ENCODE results near the gene PLCB4. TPM values are rescaled to one million over a fixed set of nuclear protein-coding genes. Genes with fewer than 3 reads are reported as not detected.

PLCB4 gene
- total and polyA plus RNA-seq, 12 donors: 0.26 to 8.5 (median 2.8) TPM

DNA sequence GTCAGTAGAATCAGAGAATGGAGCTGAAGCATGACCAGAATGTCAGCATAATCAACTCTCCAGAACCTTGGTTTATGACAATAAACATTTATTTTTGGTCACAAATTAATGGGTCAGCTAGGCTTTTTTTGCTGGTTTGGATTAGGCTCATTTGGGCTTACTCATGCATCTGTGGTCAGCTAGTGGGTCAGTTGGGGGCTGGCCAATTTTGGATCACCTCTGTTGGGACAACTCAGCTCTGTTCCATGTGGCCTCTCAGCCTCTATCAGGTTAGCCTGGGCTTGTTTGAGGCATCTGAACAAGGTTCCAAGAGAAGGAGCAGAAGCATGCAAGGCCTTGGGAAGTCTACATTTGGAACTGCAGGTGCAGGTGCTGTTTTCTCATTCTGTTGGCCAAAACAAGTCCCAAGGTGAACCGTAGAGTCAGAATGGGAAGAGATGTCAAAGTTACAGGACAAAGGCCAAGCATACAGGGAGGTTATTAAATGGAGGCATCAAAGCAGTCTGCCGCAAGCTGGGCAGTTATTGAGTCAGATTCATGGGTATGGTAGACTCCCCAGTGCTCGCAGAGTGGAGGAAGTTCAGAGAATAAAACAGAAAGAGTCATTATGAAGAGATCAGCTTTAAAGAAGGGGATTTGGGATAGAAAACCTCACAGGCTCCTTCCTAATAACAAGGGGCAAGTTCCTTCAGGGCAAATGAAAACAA, 173.0 kb downstream of the PLCB4 start:
- WGBS, 4 donors: 92 to 96% (median 94%) methylated on average over 3 of the region's 3 CpGs
- intact Hi-C loops (cut with DNase I): no loop called here

DNA sequence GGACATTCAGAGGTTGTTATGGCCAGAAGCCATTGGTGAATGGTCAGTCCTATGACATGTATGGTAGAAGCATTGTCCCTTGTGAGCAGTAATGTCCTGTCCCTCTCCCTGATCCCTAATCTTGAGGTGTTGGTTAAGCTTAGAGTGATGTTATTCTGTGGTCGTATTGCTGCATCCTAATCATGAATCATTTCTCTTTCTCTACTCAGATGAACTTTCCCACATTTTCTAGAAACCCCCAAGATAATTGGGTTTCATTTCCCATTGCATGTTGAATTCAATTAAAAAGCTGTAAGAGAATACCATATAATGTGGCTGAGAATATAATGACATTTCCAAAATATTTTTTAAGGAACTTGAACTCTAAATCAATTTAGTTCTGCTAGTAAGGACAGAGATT, 175.1 kb downstream of the PLCB4 start:
- 53 to 77% (median 60%) methylated on average over 1 of the region's 1 CpG for whole genome bisulfite sequencing, 4 donors
- Histone ChIP-seq H3K36me3 (replicated peaks in 1 of 2) (no peaks in the 10 kb centered on the region), H3K9me3 (replicated peaks in 1 of 3) (no peaks in the 10 kb centered on the region), H3K27ac (no peak overlapping the region), H3K4me3 (no peak overlapping the region), H3K27me3 (no peaks in the 10 kb centered on the region), H3K4me1 (replicated peaks in 1 of 2) (no peaks in the 10 kb centered on the region)
- DNase-seq: no peak
- TF ChIP-seq POLR2A (IDR thresholded peaks at IDR 0.05): no peak
- TF ChIP-seq, protein P1, sequence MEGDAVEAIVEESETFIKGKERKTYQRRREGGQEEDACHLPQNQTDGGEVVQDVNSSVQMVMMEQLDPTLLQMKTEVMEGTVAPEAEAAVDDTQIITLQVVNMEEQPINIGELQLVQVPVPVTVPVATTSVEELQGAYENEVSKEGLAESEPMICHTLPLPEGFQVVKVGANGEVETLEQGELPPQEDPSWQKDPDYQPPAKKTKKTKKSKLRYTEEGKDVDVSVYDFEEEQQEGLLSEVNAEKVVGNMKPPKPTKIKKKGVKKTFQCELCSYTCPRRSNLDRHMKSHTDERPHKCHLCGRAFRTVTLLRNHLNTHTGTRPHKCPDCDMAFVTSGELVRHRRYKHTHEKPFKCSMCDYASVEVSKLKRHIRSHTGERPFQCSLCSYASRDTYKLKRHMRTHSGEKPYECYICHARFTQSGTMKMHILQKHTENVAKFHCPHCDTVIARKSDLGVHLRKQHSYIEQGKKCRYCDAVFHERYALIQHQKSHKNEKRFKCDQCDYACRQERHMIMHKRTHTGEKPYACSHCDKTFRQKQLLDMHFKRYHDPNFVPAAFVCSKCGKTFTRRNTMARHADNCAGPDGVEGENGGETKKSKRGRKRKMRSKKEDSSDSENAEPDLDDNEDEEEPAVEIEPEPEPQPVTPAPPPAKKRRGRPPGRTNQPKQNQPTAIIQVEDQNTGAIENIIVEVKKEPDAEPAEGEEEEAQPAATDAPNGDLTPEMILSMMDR (IDR thresholded peaks at IDR 0.05): no peak
- intact Hi-C loops (cut with DNase I): no loop called here

More for the DNA sequence above, 173.0 kb downstream of the PLCB4 start:
- no peaks in the 10 kb centered on the region for H3K4me1 ChIP-seq (replicated peaks in 1 of 2)
- no peaks in the 10 kb centered on the region for H3K36me3 ChIP-seq (replicated peaks in 1 of 2)
- TF ChIP-seq, protein P1 (IDR thresholded peaks at IDR 0.05): no peak
- no peak for TF ChIP-seq POLR2A (IDR thresholded peaks at IDR 0.05)
- no peaks in the 10 kb centered on the region for H3K27me3 ChIP-seq
- no peaks in the 10 kb centered on the region for H3K9me3 ChIP-seq (replicated peaks in 1 of 3)
- H3K4me3 ChIP-seq: no peak overlapping the region
- H3K27ac ChIP-seq: no peak overlapping the region
- no peak for DNase-seq

DNA sequence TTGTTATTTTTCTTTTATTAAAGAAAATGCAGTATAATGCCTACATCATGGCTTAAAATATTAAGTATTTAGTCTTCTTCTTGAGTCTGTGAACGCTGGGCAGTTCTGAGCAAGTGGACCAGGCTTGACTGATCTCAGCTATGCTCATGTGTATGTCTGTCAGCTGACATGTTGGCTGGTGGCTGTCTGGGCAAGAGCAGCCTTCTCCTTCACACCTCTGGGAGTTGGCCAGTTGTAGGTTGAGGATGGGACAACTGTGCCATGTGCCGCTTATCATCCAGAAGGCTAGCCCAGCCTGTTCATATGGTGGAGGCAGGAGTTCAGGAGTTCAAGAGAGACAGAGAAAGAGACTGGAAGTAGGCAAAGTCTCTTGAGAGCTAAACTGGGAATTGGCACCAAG, 175.9 kb downstream of the PLCB4 start:
- H3K4me3 ChIP-seq: no peak overlapping the region
- H3K9me3 ChIP-seq (replicated peaks in 1 of 3): no peaks in the 10 kb centered on the region
- intact Hi-C loops (cut with DNase I): no loop called here
- no peak for DNase-seq
- no peak for TF ChIP-seq POLR2A (IDR thresholded peaks at IDR 0.05)
- TF ChIP-seq, protein P1 (IDR thresholded peaks at IDR 0.05): no peak
- H3K27me3 ChIP-seq: no peaks in the 10 kb centered on the region
- no peaks in the 10 kb centered on the region for H3K4me1 ChIP-seq (replicated peaks in 1 of 2)
- 76 to 87% (median 84%) methylated on average over 2 of the region's 2 CpGs for WGBS, 4 donors
- no peaks in the 10 kb centered on the region for H3K36me3 ChIP-seq (replicated peaks in 1 of 2)
- no peak overlapping the region for H3K27ac ChIP-seq

DNA sequence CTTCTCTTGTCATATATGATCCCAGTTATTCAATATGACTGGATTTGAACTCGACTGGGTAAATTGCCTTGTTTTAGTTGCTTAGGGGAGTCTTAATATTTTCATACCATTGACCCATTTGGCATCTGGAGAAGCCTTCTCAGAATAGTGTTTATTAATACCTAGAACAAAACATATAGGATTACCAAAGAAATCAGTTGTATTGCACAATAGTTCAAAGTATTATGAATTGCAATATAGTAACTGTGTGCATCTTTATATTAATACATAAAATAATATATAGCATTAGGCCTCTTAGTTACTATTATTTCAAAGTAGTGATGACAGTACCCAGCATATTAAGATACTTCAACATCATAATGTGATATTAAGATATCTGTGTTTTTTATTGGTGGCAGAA, 177.8 kb downstream of the PLCB4 start:
- Histone ChIP-seq H3K27me3 (no peaks in the 10 kb centered on the region), H3K9me3 (replicated peaks in 1 of 3) (no peaks in the 10 kb centered on the region), H3K4me1 (replicated peaks in 1 of 2) (no peaks in the 10 kb centered on the region), H3K36me3 (replicated peaks in 1 of 2) (no peaks in the 10 kb centered on the region), H3K27ac (no peak overlapping the region), H3K4me3 (no peak overlapping the region)
- no peak for DNase-seq
- 71 to 81% (median 75%) methylated on average over 1 of the region's 1 CpG for WGBS, 4 donors
- intact Hi-C loops (cut with DNase I): no loop called here
- TF ChIP-seq, protein P1 (IDR thresholded peaks at IDR 0.05): no peak
- TF ChIP-seq POLR2A (IDR thresholded peaks at IDR 0.05): no peak

All from adrenal gland (tissue), 12 donors.